Glutamatergic neuron (in vitro differentiated cells): ENCODE results near the gene RBBP8NL. TPM values are rescaled to one million over a fixed set of nuclear protein-coding genes. Genes with fewer than 3 reads are reported as not detected.

Experiments
- DNase-seq: peaks from one replicate; pipeline ENCODE4 v3.0.0; 2022
- H3K27ac Mint-ChIP-seq: one replicate; pipeline ENCODE4 v1.8.0; 2020; ENCODE audit warnings: mild to moderate bottlenecking, mixed read lengths, inconsistent platforms; ENCODE audit not compliant: unreplicated experiment
- H3K27me3 Mint-ChIP-seq: one replicate; pipeline ENCODE4 v1.8.0; 2020; ENCODE audit warnings: mild to moderate bottlenecking, moderate library complexity, mixed read lengths, inconsistent platforms; ENCODE audit not compliant: unreplicated experiment
- H3K36me3 Mint-ChIP-seq: one replicate; pipeline ENCODE4 v1.8.0; 2020; ENCODE audit warnings: mild to moderate bottlenecking, mixed read lengths, inconsistent platforms; ENCODE audit not compliant: unreplicated experiment
- H3K4me1 Mint-ChIP-seq: one replicate; pipeline ENCODE4 v1.8.0; 2020; ENCODE audit warnings: mild to moderate bottlenecking, low read depth, mixed read lengths, inconsistent platforms; ENCODE audit not compliant: unreplicated experiment
- H3K4me3 Mint-ChIP-seq: one replicate; pipeline ENCODE4 v1.8.0; 2020; ENCODE audit warnings: mild to moderate bottlenecking, mixed read lengths, inconsistent platforms; ENCODE audit not compliant: unreplicated experiment
- H3K9me3 Mint-ChIP-seq: one replicate; pipeline ENCODE4 v1.8.0; 2020; ENCODE audit warnings: mild to moderate bottlenecking, moderate library complexity, mixed read lengths, inconsistent platforms; ENCODE audit not compliant: unreplicated experiment
- CTCF ChIP-seq: fragments of 200-600 bp; sonication (generic); IDR thresholded peaks from one replicate; pipeline ENCODE4 v1.5.0; 2021; ENCODE audit not compliant: partially characterized antibody, unreplicated experiment
- total RNA-seq: library from RNA; stranded (reverse); fragmentation: NEBNext Ultra II Directional; extraction: Animal tissue kit (Norgen Biotek cat#: 25700); gene quantifications from one replicate; pipeline ENCODE4 v1.2.1, GENCODE V29; 2021; ENCODE audit not compliant: unreplicated experiment

The RBBP8NL gene
- total RNA-seq, 1 donor from 2014 or later = not detected

- no peak for DNase-seq
- no peaks in the 10 kb centered on the region for H3K36me3 Mint-ChIP-seq
- H3K27me3 Mint-ChIP-seq = peaks cover 9% of the 10 kb centered on the region
- peaks cover 3% of the 10 kb centered on the region for H3K9me3 Mint-ChIP-seq
- no peak for TF ChIP-seq CTCF
- peaks cover under 1% of the 10 kb centered on the region for H3K4me1 Mint-ChIP-seq
- H3K4me3 Mint-ChIP-seq = no peak overlapping the region
- no peak overlapping the region for H3K27ac Mint-ChIP-seq
These were observed 6.5 kb upstream of the RBBP8NL start for GRCh38 chr20:62433658-62434497.

- H3K36me3 Mint-ChIP-seq = no peaks in the 10 kb centered on the region
- DNase-seq = no peak
- no peak overlapping the region for H3K27ac Mint-ChIP-seq
- H3K4me3 Mint-ChIP-seq = no peak overlapping the region
- no peak for TF ChIP-seq CTCF
- peaks cover 2% of the 10 kb centered on the region for H3K9me3 Mint-ChIP-seq
- H3K27me3 Mint-ChIP-seq = peaks cover 7% of the 10 kb centered on the region
- peaks cover 3% of the 10 kb centered on the region for H3K4me1 Mint-ChIP-seq
These were observed 3.6 kb upstream of the RBBP8NL start for GRCh38 chr20:62430866-62431447.

GRCh38 chr20:62430311-62430853 is 3.0 kb upstream of the RBBP8NL start:
- H3K36me3 Mint-ChIP-seq = no peaks in the 10 kb centered on the region
- no peak overlapping the region for H3K27ac Mint-ChIP-seq
- no peak for TF ChIP-seq CTCF
- H3K27me3 Mint-ChIP-seq = peaks cover 4% of the 10 kb centered on the region
- no peak overlapping the region for H3K4me3 Mint-ChIP-seq
- DNase-seq = no peak
- peaks cover 3% of the 10 kb centered on the region for H3K4me1 Mint-ChIP-seq
- peaks cover 2% of the 10 kb centered on the region for H3K9me3 Mint-ChIP-seq

- H3K9me3 Mint-ChIP-seq = peaks cover 2% of the 10 kb centered on the region
- H3K27me3 Mint-ChIP-seq = peaks cover 4% of the 10 kb centered on the region
- H3K4me1 Mint-ChIP-seq = peaks cover 3% of the 10 kb centered on the region
- no peaks in the 10 kb centered on the region for H3K36me3 Mint-ChIP-seq
- H3K4me3 Mint-ChIP-seq = no peak overlapping the region
- TF ChIP-seq CTCF = no peak
- DNase-seq = no peak
- H3K27ac Mint-ChIP-seq = no peak overlapping the region
These were observed 2.3 kb upstream of the RBBP8NL start for GRCh38 chr20:62429455-62430310.
